Measurements from ENCODE around the gene SPATA6L. TPM values are rescaled to one million over a fixed set of nuclear protein-coding genes. Genes with fewer than 3 reads are reported as not detected.
A peak's percentile ranks its signal among the peaks of the same experiment; 100 is the strongest.

Gene SPATA6L
- total and polyA plus RNA-seq, 4 donors: 1.6 to 6.2 (median 2.2) TPM

- Histone ChIP-seq H3K9me3 (ENCODE audit: control insufficient read depth in 4 of 4, low read length in 3 of 4) (no peaks in the 10 kb centered on the region), H3K4me3 (ENCODE audit: low read depth in 1 of 3, low read length in 3 of 3) (no peak overlapping the region), H3K4me1 (ENCODE audit: control insufficient read depth in 4 of 4, insufficient read depth in 4 of 4, low read length in 3 of 4) (peaks cover 5 to 42% (median 15%) of the 10 kb centered on the region in 4 donors), H3K27me3 (ENCODE audit: control insufficient read depth in 4 of 4, insufficient read depth in 4 of 4, low read length in 3 of 4) (no peaks in the 10 kb centered on the region), H3K36me3 (ENCODE audit: control insufficient read depth in 4 of 4, insufficient read depth in 3 of 4, low read depth in 1 of 4, low read length in 3 of 4) (no peaks in the 10 kb centered on the region), H3K27ac (ENCODE audit: low read depth in 1 of 2, low read length in 2 of 2) (peak overlapping the region in 1 of 2 donors; percentile 91), H3K9ac (ENCODE audit: low read depth in 1 of 2, low read length in 2 of 2) (no peak overlapping the region)
- DNase-seq (ENCODE audit: low spot score): no peak
- TF ChIP-seq HNF4A (conservative IDR thresholded peaks at IDR 0.05) (no peak), NR2F2 (IDR thresholded peaks at IDR 0.05) (no peak), CTCF (IDR thresholded peaks at IDR 0.05; ENCODE audit: low read depth, low read length, missing input control) (no peak), FOXA1 (IDR thresholded peaks at IDR 0.05) (no peak), ATF3 (IDR thresholded peaks at IDR 0.05) (no peak), RAD21 (IDR thresholded peaks at IDR 0.05) (no peak), GABPA (IDR thresholded peaks at IDR 0.05 in 1 of 2, conservative IDR thresholded peaks at IDR 0.05 in 1 of 2) (no peak), REST (IDR thresholded peaks at IDR 0.05) (no peak), ZBTB33 (IDR thresholded peaks at IDR 0.05) (no peak), TAF1 (conservative IDR thresholded peaks at IDR 0.05) (no peak), RXRA (IDR thresholded peaks at IDR 0.05) (no peak), EGR1 (IDR thresholded peaks at IDR 0.05; ENCODE audit: low read depth in 2 of 2) (no peak), SP1 (IDR thresholded peaks at IDR 0.05) (no peak), JUND (IDR thresholded peaks at IDR 0.05) (no peak), YY1 (IDR thresholded peaks at IDR 0.05) (no peak), MAX (IDR thresholded peaks at IDR 0.05) (no peak)
- WGBS: 88% methylated on average over 4 of the region's 4 CpGs
Measured at GRCh38 chr9:4594545-4594944, 71.7 kb downstream of the SPATA6L start.

- H3K27me3 ChIP-seq (ENCODE audit: control insufficient read depth in 4 of 4, insufficient read depth in 4 of 4, low read length in 3 of 4): no peaks in the 10 kb centered on the region
- peak overlapping the region in 1 of 2 donors; percentile 35 for H3K27ac ChIP-seq (ENCODE audit: low read depth in 1 of 2, low read length in 2 of 2)
- no peak for TF ChIP-seq YY1 (IDR thresholded peaks at IDR 0.05)
- peak in 1 of 2 donors; percentile 32 for TF ChIP-seq HNF4A (conservative IDR thresholded peaks at IDR 0.05)
- WGBS: 87% methylated on average over 1 of the region's 1 CpG
- no peaks in the 10 kb centered on the region for H3K36me3 ChIP-seq (ENCODE audit: control insufficient read depth in 4 of 4, insufficient read depth in 3 of 4, low read depth in 1 of 4, low read length in 3 of 4)
- no peak overlapping the region for H3K4me3 ChIP-seq (ENCODE audit: low read depth in 1 of 3, low read length in 3 of 3)
- DNase-seq (ENCODE audit: low spot score): no peak
- H3K9ac ChIP-seq (ENCODE audit: low read depth in 1 of 2, low read length in 2 of 2): no peak overlapping the region
- H3K4me1 ChIP-seq (ENCODE audit: control insufficient read depth in 4 of 4, insufficient read depth in 4 of 4, low read length in 3 of 4): peaks cover 5 to 42% (median 16%) of the 10 kb centered on the region in 4 donors
- no peaks in the 10 kb centered on the region for H3K9me3 ChIP-seq (ENCODE audit: control insufficient read depth in 4 of 4, low read length in 3 of 4)
Measured at GRCh38 chr9:4592886-4593285, 73.4 kb downstream of the SPATA6L start.

All from liver (tissue), 9 donors.